GM23338 (cell line): ENCODE data around the gene TFCP2.

Experiments
- CREB1 ChIP-seq: fragments of 250-450 bp; sonication (Bioruptor Pico); IDR thresholded peaks from 2 replicates; pipeline ENCODE4 v1.5.0; 2020; ENCODE audit warnings: low read depth, mild to moderate bottlenecking, moderate library complexity
- CTCF ChIP-seq, 2 experiments: fragments of 200-600 bp in 1 of 2; sonication (generic) in 1 of 2; conservative IDR thresholded peaks; 2 replicates each; pipeline versions ENCODE4 v1.5.1 to v1.6.1; 2016 to 2017; ENCODE audit warnings: antibody characterized with exemption in 2 of 2, low read depth in 2 of 2, mild to moderate bottlenecking in 2 of 2, moderate library complexity in 1 of 2
- EZH2 ChIP-seq: fragments of 200-600 bp; sonication (generic); IDR thresholded peaks from one replicate; pipeline ENCODE4 v1.8.0; 2017; ENCODE audit warnings: antibody characterized with exemption, mild to moderate bottlenecking, low read depth; ENCODE audit not compliant: unreplicated experiment
- EZH2phosphoT487 ChIP-seq: fragments of 200-600 bp; sonication (generic); IDR thresholded peaks from one replicate; pipeline ENCODE4 v1.8.1; 2018; ENCODE audit warnings: antibody characterized with exemption; ENCODE audit not compliant: unreplicated experiment
- POLR2AphosphoS5 ChIP-seq: IDR thresholded peaks from 2 replicates; pipeline ENCODE4 v1.6.1; 2016; ENCODE audit warnings: antibody characterized with exemption, low read depth
- REST ChIP-seq: IDR thresholded peaks from one replicate; pipeline ENCODE4 v1.6.1; 2018; ENCODE audit warnings: antibody characterized with exemption; ENCODE audit not compliant: unreplicated experiment

- TF ChIP-seq EZH2 (no peak), CTCF (conservative IDR thresholded peaks at IDR 0.05; ENCODE audit: low read depth in 2 of 2) (no peak), CREB1 (CRISPR knock-in tag) (no peak), POLR2AphosphoS5 (no peak), EZH2phosphoT487 (no peak), REST (no peak)
Measured at GRCh38 chr12:51190820-51191219, 17.9 kb upstream of the TFCP2 start.
